Body of pancreas (tissue), 4 donors: Measurements from ENCODE around the gene C9orf78. TPM values are rescaled to one million over a fixed set of nuclear protein-coding genes. Genes with fewer than 3 reads are reported as not detected.

Source experiments
- ATAC-seq: fragments of 150-250 bp; one replicate; pipeline ENCODE4 v1.9.1; 2016
- DNase-seq, 4 donors: peaks; one replicate each; pipeline ENCODE4 v3.0.0-alpha.2; 2019
- H3K27ac ChIP-seq, 4 donors: fragments of 200-600 bp; sonication (generic); 1 replicate in 3 of 4; 2 replicates in 1 of 4; pipeline versions ENCODE4 v1.5.1 to v1.6.1; 2016 to 2019; ENCODE audit warnings: mild to moderate bottlenecking in 1 of 4, mixed read lengths in 1 of 4, moderate library complexity in 1 of 4
- H3K27me3 ChIP-seq, 2 donors: fragments of 200-600 bp; sonication (generic); one replicate each; pipeline ENCODE4 v1.6.0; 2016; ENCODE audit warnings: mild to moderate bottlenecking in 1 of 2
- H3K36me3 ChIP-seq, 2 donors: fragments of 200-600 bp; sonication (generic); replicated peaks in 1 of 2; 2 replicates each; pipeline ENCODE4 v1.5.1; 2016; ENCODE audit warnings: low read depth in 2 of 2; ENCODE audit not compliant: insufficient read depth in 1 of 2
- H3K4me1 ChIP-seq: fragments of 200-600 bp; sonication (generic); one replicate; pipeline ENCODE4 v1.6.0; 2016
- H3K4me3 ChIP-seq, 2 donors: fragments of 200-600 bp; sonication (generic); 1 replicate in 1 of 2; 2 replicates in 1 of 2; pipeline ENCODE4 v1.5.1; 2016 to 2019
- H3K9me3 ChIP-seq, 3 donors: fragments of 200-600 bp; sonication (generic); 1 replicate in 2 of 3; 2 replicates in 1 of 3; pipeline ENCODE4 v1.5.1; 2016
- POLR2A ChIP-seq, 3 donors: fragments of 450-650 bp; IDR thresholded peaks; one replicate each; pipeline ENCODE4 v1.6.1; 2016; ENCODE audit warnings: antibody characterized with exemption in 3 of 3, mild to moderate bottlenecking in 2 of 3
- WGBS, 2 donors: methylation state at CpG; one replicate each; pipeline ENCODE4 v1.1.5; 2017; 5-methylcytosine and 5-hydroxymethylcytosine counted together
- intact Hi-C: fragments of 100-400 bp; cut with DNase I; formaldehyde crosslinking; loops from one replicate; pipeline ENCODE4 v1.15.1; 2023
- total RNA-seq, 2 donors: library from RNA; depleted of rRNA; stranded (reverse); fragments of >200 nt; gene quantifications; one replicate each; pipeline ENCODE4 v1.1.0, GENCODE V29; 2016
- TF ChIP-seq, protein P1 (sequence below), 7 experiments: fragments of 450-650 bp in 4 of 7; fragments of 200-600 bp in 3 of 7; sonication (generic) in 3 of 7; IDR thresholded peaks; one replicate each; pipeline ENCODE4 v1.5.1; 2016 to 2019; ENCODE audit warnings: antibody characterized with exemption in 7 of 7

The C9orf78 gene
- total RNA-seq, 2 donors from 2014 or later, result 25.1 to 48.0 TPM

DNA sequence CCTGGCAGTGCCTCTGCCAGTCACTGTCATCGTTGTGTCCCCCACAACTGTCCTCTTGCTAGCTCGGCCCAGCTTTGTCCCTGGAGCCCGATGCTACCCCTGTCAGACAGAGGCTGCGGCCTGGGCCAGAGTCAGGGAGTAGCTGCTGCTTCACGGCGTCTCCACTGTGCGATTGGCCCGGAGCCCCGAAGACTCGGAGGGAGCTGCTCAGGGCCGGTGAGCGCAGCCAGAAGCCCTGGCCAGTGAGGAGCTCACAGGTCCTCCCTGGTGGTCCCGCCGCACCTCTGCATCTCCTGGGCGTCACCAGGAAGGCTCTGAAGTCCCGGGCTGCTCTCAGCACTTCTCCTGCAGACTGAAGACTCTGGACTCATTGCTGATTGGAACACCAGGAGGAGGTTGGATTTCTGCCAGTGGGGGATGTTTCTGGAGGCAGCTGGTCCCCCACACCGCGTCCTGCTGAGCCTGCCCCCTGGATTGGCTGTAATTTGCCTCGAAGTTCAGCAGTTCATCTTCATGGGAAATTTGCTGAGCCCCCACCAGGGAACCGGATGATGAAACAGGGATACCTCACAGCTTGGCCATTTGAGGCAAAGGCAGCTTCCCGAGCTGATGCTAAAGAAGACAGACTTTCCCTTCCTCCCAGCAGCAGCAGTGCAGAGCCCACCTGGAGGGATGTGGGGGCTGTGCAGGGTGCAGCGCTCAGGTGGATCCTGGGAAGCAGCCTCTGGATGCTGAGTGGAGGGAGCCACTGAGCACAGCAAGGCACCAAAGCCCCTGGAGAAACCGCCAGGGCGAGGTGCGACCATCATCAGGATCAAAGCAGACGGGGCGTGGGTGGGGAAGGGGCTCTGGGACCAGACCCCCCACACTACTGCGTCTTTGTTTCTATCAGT lies 45.8 kb upstream of the C9orf78 start:
- 85 to 93% methylated on average over 7 to 21 of the region's 28 CpGs for WGBS, 2 donors
- no peak for ATAC-seq

DNA sequence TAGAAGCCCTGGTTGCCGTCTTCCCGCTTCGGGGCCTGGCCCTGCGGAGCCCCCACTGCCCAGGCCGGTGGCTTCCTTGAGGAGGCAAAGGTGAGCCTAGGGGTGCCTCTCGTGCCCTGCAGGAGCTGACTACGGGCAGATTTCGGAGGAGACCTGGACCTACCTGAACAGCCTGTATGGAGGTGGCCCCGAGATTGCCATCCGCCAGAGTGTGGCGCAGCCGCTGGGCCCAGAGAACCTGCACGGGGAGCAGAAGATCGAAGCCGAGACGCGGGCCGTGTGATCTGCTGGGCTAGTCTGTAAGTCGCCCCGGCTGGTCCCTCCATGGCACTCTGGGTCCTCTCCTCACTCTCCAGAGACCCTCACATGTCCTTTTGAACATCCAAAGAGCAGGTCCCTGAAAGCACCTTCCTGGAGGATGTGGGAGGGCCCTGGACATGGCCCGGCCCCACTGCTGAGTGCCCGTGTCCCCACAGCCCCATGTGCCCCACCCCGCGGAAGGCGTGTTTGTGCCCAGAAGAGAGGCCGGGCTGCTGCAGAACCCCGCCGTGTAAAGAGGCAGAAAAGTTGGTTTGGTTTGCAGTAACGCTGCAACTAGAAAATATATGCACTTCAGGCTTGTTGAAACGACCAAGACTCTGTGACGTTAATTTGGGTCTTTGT lies 45.0 kb upstream of the C9orf78 start:
- Histone ChIP-seq H3K4me1 (peaks cover 16% of the 10 kb centered on the region), H3K36me3 (peaks cover 0 to 4% of the 10 kb centered on the region in 2 donors), H3K9me3 (no peaks in the 10 kb centered on the region), H3K4me3 (no peak overlapping the region), H3K27me3 (no peaks in the 10 kb centered on the region), H3K27ac (no peak overlapping the region)
- TF ChIP-seq POLR2A (IDR thresholded peaks at IDR 0.05), result no peak
- TF ChIP-seq, protein P1, sequence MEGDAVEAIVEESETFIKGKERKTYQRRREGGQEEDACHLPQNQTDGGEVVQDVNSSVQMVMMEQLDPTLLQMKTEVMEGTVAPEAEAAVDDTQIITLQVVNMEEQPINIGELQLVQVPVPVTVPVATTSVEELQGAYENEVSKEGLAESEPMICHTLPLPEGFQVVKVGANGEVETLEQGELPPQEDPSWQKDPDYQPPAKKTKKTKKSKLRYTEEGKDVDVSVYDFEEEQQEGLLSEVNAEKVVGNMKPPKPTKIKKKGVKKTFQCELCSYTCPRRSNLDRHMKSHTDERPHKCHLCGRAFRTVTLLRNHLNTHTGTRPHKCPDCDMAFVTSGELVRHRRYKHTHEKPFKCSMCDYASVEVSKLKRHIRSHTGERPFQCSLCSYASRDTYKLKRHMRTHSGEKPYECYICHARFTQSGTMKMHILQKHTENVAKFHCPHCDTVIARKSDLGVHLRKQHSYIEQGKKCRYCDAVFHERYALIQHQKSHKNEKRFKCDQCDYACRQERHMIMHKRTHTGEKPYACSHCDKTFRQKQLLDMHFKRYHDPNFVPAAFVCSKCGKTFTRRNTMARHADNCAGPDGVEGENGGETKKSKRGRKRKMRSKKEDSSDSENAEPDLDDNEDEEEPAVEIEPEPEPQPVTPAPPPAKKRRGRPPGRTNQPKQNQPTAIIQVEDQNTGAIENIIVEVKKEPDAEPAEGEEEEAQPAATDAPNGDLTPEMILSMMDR (IDR thresholded peaks at IDR 0.05), result no peak
- intact Hi-C loops, result loop anchor here (10.0 kb wide), 2 partner anchors 165 to 365 kb away; partner anchors contain the start of gene FNBP1
- ATAC-seq (no peak), DNase-seq (no peak)
- WGBS, 2 donors, result 89 to 97% methylated on average over 16 to 31 of the region's 31 CpGs

More for the DNA sequence above, 45.8 kb upstream of the C9orf78 start:
- H3K4me3 ChIP-seq, result no peak overlapping the region
- H3K4me1 ChIP-seq, result peaks cover 24% of the 10 kb centered on the region
- H3K27me3 ChIP-seq, result no peaks in the 10 kb centered on the region
- H3K27ac ChIP-seq, result no peak overlapping the region
- TF ChIP-seq, protein P1 (IDR thresholded peaks at IDR 0.05), result no peak
- TF ChIP-seq POLR2A (IDR thresholded peaks at IDR 0.05), result no peak
- no peaks in the 10 kb centered on the region for H3K9me3 ChIP-seq
- H3K36me3 ChIP-seq, result peaks cover 0 to 4% of the 10 kb centered on the region in 2 donors
- no peak for DNase-seq
- intact Hi-C loops, result loop anchor here (10.0 kb wide), 2 partner anchors 164 to 364 kb away; partner anchors contain the start of gene FNBP1

DNA sequence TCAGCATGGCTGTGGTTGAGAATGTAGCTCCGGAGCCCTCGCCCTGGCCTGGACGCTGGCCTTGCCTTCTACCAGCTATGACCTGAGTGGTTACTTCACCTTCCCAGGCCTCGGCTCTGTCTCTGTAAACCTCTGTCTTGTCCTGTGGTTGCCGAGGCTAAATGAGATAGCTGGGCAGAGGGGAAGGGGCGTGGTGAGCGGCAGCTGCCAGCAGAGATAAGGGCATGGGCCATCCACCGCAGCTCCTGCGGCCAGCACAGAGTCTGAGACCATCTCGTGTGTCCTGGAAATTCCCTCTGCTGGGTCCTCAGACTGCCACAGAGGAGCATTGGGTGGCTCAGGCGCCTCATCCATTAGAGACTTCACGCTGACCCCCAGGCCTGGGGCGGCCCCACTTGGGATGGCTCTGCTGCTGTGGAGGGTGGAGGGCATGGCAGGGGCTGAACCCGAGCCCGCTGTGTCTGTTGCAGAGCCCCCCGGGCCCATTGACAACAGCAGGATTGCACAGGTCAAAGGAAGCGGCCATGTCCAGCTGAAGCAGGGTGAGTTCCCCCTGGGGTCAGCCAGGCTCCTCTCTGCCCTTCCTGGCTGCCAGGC lies 44.1 kb upstream of the C9orf78 start:
- ATAC-seq (no peak), DNase-seq (no peak)
- 72 to 96% methylated on average over 6 to 15 of the region's 17 CpGs for WGBS, 2 donors
- Histone ChIP-seq H3K27me3 (no peaks in the 10 kb centered on the region), H3K9me3 (no peaks in the 10 kb centered on the region), H3K4me3 (no peak overlapping the region), H3K36me3 (peaks cover 4 to 5% of the 10 kb centered on the region in 2 donors), H3K27ac (no peak overlapping the region), H3K4me1 (peaks cover 7% of the 10 kb centered on the region)
- TF ChIP-seq, protein P1 (IDR thresholded peaks at IDR 0.05), result no peak
- TF ChIP-seq POLR2A (IDR thresholded peaks at IDR 0.05), result no peak
- intact Hi-C loops, result no loop called here

DNA sequence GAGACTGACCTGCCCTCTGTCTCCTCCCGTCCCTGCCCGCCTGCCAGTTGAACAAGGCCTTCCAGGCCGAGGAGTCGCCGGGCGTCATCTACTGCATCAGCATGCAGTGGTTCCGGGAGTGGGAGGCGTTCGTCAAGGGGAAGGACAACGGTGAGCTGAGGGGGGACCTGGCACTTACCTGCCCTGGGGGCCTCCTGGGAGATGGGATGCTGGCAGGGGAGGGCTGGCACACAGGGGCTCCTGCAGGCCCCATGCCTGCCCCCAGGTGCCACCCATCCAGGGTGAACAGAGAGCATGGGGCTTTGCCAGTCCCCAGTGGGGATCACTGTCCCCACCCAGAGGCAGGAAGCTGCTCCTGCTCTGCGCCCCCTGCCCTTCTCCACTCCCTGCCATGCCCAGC lies 43.2 kb upstream of the C9orf78 start:
- no peak overlapping the region for H3K27ac ChIP-seq
- H3K4me3 ChIP-seq, result no peak overlapping the region
- ATAC-seq (no peak), DNase-seq (no peak)
- peaks cover 4 to 5% of the 10 kb centered on the region in 2 donors for H3K36me3 ChIP-seq
- no peaks in the 10 kb centered on the region for H3K9me3 ChIP-seq
- TF ChIP-seq, protein P1 (IDR thresholded peaks at IDR 0.05), result no peak
- no peak for TF ChIP-seq POLR2A (IDR thresholded peaks at IDR 0.05)
- H3K4me1 ChIP-seq, result no peaks in the 10 kb centered on the region
- no peaks in the 10 kb centered on the region for H3K27me3 ChIP-seq
- intact Hi-C loops, result no loop called here
- 91 to 96% methylated on average over 10 to 11 of the region's 11 CpGs for WGBS, 2 donors
